Measurements from ENCODE around the gene USP48.
"Not testable (repeated sequence)": the region's sequence is repeated elsewhere in the genome, so short reads cannot be mapped to it uniquely, and the experiment has no call there.

USP48 gene

DNA sequence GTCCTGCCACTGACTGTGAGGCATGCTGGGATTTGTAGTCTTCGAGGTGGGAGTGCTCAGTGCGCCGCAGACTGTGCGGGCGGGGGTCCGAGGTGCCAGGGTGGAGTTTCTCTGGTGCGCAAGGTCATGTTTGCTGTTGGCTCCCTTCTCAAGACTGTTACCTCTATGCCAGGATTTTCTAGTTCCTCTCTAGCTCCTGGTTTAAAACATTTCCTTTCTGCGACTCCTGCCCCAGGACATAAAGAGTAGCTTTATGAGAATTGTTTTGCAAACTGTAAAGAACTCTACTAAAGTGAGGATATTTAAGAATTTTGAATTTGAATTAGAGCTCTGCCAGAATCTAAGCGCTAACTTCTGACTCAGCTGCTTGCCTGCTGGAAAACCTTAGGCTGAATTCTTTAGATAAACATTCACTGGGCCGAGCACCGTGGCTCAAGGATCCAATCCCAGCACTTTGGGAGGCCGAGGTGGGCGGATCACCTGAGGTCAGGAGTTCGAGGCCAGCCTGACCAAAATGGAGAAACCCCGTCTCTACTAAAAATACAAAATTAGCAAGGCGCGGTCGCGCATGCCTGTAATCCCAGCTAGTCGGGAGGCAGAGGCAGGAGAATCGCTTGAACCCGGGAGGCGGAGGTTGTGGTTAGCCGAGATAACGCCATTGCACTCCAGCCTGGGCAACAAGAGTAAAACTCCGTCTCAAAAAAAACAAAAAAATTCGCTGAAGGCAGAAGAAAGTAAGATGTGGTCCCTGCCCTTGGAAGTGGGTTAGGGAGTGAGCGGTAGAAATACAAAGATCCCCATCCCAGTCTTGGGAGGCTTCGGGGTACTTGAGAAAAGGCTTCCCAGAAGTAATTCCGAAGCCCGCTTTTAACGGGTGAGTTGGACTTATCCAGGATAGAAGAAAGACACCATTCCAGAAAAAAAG lies 992 bp upstream of the USP48 start:
- Histone ChIP-seq H3K9me3 (ENCODE audit: control insufficient read depth, insufficient read depth, low read length) (no peaks in the 10 kb centered on the region), H3K4me3 (ENCODE audit: low read depth, low read length) (peak overlapping the region; percentile 83), H3K27ac (ENCODE audit: low read depth, low read length) (peak overlapping the region; percentile 98), H3K4me1 (ENCODE audit: control insufficient read depth, insufficient read depth, low read length) (peaks cover 4% of the 10 kb centered on the region; the same call in 1 of the 2 replicates), H3K9ac (ENCODE audit: low read depth, low read length) (peak overlapping the region; percentile 97), H3K36me3 (ENCODE audit: control insufficient read depth, insufficient read depth, low read length) (no peaks in the 10 kb centered on the region), H3K27me3 (ENCODE audit: control insufficient read depth, insufficient read depth, low read length) (no peaks in the 10 kb centered on the region)

DNA sequence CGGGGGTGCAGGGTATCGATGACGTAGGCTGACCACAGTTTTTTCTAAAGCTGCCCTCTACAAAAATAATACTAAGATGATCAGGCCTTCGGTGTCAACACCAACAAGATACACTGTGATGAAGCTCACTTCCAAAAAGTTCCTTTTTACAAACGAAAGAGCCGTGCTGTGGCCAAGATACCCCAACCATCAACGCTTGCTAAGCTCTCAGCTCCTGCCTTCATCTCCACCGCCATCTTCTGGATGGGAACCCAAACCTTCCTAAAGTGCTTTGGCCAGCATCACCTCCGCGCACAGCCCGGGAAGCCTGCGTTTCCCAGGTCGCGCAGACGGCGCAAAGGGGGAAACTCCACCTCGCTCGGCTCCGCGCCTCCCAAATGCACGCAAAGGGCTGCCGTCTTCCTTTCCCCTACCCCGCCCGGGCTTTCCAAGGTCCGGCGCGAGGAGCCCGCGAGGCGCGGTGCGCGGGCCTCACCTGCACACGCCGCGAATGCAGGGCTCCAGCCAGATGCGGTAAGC lies 541 bp downstream of the USP48 start:
- Histone ChIP-seq H3K27ac (ENCODE audit: low read depth, low read length) (peak overlapping the region; percentile 98), H3K4me1 (ENCODE audit: control insufficient read depth, insufficient read depth, low read length) (peaks cover 4% of the 10 kb centered on the region; the same call in 1 of the 2 replicates), H3K4me3 (ENCODE audit: low read depth, low read length) (peak overlapping the region; percentile 83), H3K36me3 (ENCODE audit: control insufficient read depth, insufficient read depth, low read length) (no peaks in the 10 kb centered on the region), H3K9ac (ENCODE audit: low read depth, low read length) (peak overlapping the region; percentile 97), H3K9me3 (ENCODE audit: control insufficient read depth, insufficient read depth, low read length) (no peaks in the 10 kb centered on the region), H3K27me3 (ENCODE audit: control insufficient read depth, insufficient read depth, low read length) (no peaks in the 10 kb centered on the region)

DNA sequence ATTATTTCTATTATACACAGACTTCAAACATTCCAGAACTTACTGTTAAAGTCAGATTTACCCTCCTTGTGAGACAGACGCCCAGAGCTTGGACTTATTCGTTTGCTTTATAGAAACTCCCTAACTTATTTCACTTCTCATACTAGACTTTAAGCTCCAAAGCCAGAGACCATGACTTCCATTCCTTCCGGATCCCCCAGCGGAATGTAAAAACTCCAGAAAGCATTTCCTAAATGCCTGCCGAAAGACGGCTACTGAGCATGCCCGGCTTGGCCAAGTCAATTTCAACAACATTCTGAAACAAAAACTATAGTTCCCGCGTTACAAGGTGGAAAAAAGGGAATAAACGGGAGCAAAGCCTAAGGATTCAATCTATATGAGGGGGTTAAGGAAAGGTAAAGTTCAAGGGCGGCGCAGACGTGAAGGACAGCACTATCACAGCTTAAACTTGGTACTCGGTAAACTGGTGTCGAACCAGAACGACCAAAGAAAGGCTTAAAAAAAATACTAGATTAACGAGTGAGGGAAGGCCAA lies 1.1 kb downstream of the USP48 start:
- H3K27me3 ChIP-seq (ENCODE audit: control insufficient read depth, insufficient read depth, low read length): no peaks in the 10 kb centered on the region
- H3K4me1 ChIP-seq (ENCODE audit: control insufficient read depth, insufficient read depth, low read length): peaks cover 4% of the 10 kb centered on the region; the same call in 1 of the 2 replicates
- no peaks in the 10 kb centered on the region for H3K36me3 ChIP-seq (ENCODE audit: control insufficient read depth, insufficient read depth, low read length)
- no peaks in the 10 kb centered on the region for H3K9me3 ChIP-seq (ENCODE audit: control insufficient read depth, insufficient read depth, low read length)
- H3K9ac ChIP-seq (ENCODE audit: low read depth, low read length): peak overlapping the region; percentile 97
- H3K4me3 ChIP-seq (ENCODE audit: low read depth, low read length): peak overlapping the region; percentile 83
- H3K27ac ChIP-seq (ENCODE audit: low read depth, low read length): peak overlapping the region; percentile 98

DNA sequence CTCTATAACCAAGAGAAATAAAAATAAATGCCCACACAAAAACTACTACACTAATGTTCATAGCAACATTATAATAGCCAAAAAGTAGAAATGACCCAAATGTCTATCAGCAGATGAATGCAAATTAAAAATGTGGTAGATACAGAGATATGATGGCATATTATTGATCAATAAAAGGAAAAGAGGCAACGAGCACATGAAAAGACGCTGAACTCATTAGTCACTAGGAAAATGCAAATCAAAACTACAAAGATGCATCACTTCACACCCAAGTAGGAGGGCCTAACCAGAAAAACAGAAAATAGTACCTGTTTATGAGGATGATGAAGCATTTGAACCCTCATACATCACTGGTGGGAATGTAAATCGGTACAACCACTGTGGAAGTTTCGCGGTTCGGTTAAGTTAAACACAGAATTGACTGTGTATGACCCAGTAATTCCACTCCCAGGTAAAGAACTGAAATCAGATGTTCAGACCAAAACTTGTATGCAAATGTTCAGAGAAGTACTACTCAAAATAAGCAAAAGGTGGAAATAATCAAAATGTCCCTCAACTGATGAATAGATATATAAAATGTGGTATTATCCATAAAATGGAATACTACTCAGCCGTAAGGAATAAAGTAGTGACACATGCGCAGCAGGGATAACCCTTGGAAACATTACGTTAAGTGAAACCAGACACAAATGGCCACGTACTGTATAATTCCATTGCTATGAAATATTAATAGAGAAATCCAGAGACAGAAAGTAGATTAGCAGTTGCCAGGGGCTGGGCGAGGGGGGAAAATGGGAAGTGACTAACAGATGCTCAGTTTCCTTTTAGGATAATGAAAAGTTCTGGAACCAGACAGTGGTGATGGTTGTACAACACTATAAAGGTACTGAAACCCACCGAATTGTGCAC lies 3.1 kb downstream of the USP48 start:
- Histone ChIP-seq H3K27ac (ENCODE audit: low read depth, low read length) (no peak overlapping the region), H3K4me3 (ENCODE audit: low read depth, low read length) (no peak overlapping the region), H3K4me1 (ENCODE audit: control insufficient read depth, insufficient read depth, low read length) (peaks cover 4% of the 10 kb centered on the region; the same call in 1 of the 2 replicates), H3K9ac (ENCODE audit: low read depth, low read length) (no peak overlapping the region), H3K27me3 (ENCODE audit: control insufficient read depth, insufficient read depth, low read length) (no peaks in the 10 kb centered on the region), H3K9me3 (ENCODE audit: control insufficient read depth, insufficient read depth, low read length) (no peaks in the 10 kb centered on the region), H3K36me3 (ENCODE audit: control insufficient read depth, insufficient read depth, low read length) (no peaks in the 10 kb centered on the region)

DNA sequence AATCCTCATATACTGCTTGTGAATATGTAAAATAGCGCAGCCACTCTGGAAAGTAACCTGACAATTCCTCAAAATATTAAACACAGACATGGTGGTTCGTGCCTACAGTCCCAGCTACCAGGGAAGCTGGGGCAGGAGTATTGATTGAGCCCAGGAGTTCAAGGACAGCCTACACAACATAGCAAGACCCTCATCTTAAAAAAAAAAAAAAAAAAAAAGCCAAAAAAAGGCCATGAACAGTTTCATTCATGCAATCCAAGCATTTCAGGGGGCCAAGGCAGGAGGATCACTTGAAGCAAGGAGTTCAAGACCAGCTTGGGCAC lies 4.6 kb downstream of the USP48 start:
- no peak overlapping the region for H3K27ac ChIP-seq (ENCODE audit: low read depth, low read length)
- no peak overlapping the region for H3K4me3 ChIP-seq (ENCODE audit: low read depth, low read length)
- H3K36me3 ChIP-seq (ENCODE audit: control insufficient read depth, insufficient read depth, low read length): no peaks in the 10 kb centered on the region
- no peaks in the 10 kb centered on the region for H3K4me1 ChIP-seq (ENCODE audit: control insufficient read depth, insufficient read depth, low read length)
- no peaks in the 10 kb centered on the region for H3K27me3 ChIP-seq (ENCODE audit: control insufficient read depth, insufficient read depth, low read length)
- H3K9ac ChIP-seq (ENCODE audit: low read depth, low read length): no peak overlapping the region
- no peaks in the 10 kb centered on the region for H3K9me3 ChIP-seq (ENCODE audit: control insufficient read depth, insufficient read depth, low read length)

DNA sequence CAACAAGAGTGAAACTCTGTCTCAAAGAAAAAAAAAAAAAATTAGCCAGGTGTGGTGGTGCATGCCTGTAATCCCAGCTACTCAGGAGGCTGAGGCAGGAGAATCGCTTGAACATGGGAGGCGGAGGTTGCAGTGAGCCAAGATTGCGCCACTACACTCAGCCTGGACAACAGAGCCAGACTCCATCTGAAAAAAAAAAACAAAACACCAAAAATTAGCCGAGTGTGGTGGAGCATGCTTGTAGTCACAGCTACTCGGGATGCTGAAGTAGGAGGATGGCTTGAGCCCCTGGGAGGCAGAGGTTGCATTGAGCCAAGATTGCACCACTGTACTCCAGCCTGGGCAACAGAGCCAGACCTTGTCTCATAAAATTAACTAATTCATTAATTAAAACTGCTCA lies 6.0 kb downstream of the USP48 start:
- not testable (repeated sequence) for H3K4me3 ChIP-seq (ENCODE audit: low read depth, low read length); H3K4me1 ChIP-seq (ENCODE audit: control insufficient read depth, insufficient read depth, low read length); H3K9me3 ChIP-seq (ENCODE audit: control insufficient read depth, insufficient read depth, low read length); H3K36me3 ChIP-seq (ENCODE audit: control insufficient read depth, insufficient read depth, low read length); H3K27me3 ChIP-seq (ENCODE audit: control insufficient read depth, insufficient read depth, low read length); H3K27ac ChIP-seq (ENCODE audit: low read depth, low read length); H3K9ac ChIP-seq (ENCODE audit: low read depth, low read length)

DNA sequence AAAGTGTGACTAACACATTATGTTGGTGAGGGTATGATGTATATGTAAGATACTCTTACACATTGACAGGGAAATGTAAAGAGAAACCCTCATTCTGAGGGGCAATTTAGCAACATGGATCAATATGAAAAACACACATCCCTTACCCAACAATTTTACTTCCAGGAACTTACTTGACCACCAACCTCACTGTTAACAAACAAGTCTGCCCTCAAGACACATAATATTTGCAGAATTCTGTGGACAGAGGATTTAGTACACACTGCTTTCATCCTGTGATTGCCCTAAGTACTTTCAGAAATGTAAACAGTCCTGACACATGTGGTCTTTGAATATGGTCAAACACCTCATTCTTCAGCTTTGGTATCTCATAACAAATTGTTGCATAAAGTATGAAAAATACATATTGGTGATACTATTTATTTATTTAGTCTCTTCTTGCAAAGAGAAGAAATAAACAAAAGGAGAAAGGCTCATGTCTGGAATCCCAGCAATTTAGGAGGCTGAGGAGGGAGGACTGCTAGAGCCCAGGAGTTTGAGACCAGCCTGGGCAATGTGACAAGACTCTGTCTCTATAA lies 6.9 kb downstream of the USP48 start:
- H3K27me3 ChIP-seq (ENCODE audit: control insufficient read depth, insufficient read depth, low read length): no peaks in the 10 kb centered on the region
- no peaks in the 10 kb centered on the region for H3K36me3 ChIP-seq (ENCODE audit: control insufficient read depth, insufficient read depth, low read length)
- H3K9ac ChIP-seq (ENCODE audit: low read depth, low read length): no peak overlapping the region
- H3K9me3 ChIP-seq (ENCODE audit: control insufficient read depth, insufficient read depth, low read length): no peaks in the 10 kb centered on the region
- no peak overlapping the region for H3K4me3 ChIP-seq (ENCODE audit: low read depth, low read length)
- H3K4me1 ChIP-seq (ENCODE audit: control insufficient read depth, insufficient read depth, low read length): no peaks in the 10 kb centered on the region
- H3K27ac ChIP-seq (ENCODE audit: low read depth, low read length): no peak overlapping the region

DNA sequence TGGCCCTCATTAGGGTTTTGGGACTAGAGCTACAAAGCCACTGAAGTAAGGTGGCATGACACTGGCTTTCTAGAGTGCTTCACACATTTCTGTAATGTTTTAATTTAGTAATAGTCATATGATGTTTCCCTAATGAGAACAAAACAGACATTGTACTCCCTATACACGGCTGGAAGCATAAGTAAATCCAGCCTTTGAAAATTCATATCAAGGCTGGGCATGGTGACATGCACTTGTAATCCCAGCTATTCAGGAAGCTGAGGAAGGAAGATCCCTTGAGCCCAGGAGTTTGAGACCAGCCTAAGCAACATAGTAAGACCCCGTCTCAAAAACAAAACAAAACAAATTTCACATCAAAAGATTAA lies 7.4 kb downstream of the USP48 start:
- Histone ChIP-seq H3K4me3 (ENCODE audit: low read depth, low read length) (no peak overlapping the region), H3K27me3 (ENCODE audit: control insufficient read depth, insufficient read depth, low read length) (no peaks in the 10 kb centered on the region), H3K9ac (ENCODE audit: low read depth, low read length) (no peak overlapping the region), H3K9me3 (ENCODE audit: control insufficient read depth, insufficient read depth, low read length) (no peaks in the 10 kb centered on the region), H3K36me3 (ENCODE audit: control insufficient read depth, insufficient read depth, low read length) (no peaks in the 10 kb centered on the region), H3K4me1 (ENCODE audit: control insufficient read depth, insufficient read depth, low read length) (no peaks in the 10 kb centered on the region), H3K27ac (ENCODE audit: low read depth, low read length) (no peak overlapping the region)

DNA sequence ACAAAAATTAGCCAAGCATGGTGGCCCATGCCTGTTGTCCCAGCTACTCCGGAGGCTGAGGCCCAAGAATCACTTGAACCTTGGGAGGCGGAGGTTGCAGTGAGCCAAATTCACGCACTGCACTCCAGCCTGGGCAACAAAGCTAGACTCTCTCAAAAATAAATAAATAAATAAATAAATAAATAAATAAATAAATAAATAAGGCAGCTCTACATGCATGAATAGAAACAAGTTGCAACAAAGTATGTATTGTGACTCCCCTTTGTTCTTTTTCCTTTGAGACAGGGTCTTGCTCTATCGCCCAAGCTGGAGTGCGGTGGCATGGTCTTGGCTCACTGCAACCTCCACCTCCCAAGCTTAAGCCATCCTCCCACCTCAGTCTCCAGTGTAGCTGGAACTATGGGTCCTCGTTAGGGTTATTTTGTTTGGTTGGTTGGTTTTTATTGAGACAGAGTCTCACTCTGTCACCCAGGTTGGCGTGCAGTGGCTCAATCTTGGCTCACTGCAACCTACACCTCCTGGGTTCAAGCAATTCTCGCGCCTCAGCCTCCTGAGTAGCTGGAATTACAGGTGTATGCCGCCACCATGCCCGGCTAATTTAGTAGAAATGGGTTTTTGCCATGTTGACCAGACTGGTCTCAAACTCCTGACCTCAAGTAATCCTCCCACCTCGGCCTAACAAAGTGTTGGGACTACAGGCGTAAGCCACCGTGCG lies 8.0 kb downstream of the USP48 start:
- Histone ChIP-seq H3K27ac (ENCODE audit: low read depth, low read length) (no peak overlapping the region), H3K9me3 (ENCODE audit: control insufficient read depth, insufficient read depth, low read length) (no peaks in the 10 kb centered on the region), H3K27me3 (ENCODE audit: control insufficient read depth, insufficient read depth, low read length) (no peaks in the 10 kb centered on the region), H3K4me1 (ENCODE audit: control insufficient read depth, insufficient read depth, low read length) (no peaks in the 10 kb centered on the region), H3K9ac (ENCODE audit: low read depth, low read length) (no peak overlapping the region), H3K36me3 (ENCODE audit: control insufficient read depth, insufficient read depth, low read length) (no peaks in the 10 kb centered on the region), H3K4me3 (ENCODE audit: low read depth, low read length) (no peak overlapping the region)

DNA sequence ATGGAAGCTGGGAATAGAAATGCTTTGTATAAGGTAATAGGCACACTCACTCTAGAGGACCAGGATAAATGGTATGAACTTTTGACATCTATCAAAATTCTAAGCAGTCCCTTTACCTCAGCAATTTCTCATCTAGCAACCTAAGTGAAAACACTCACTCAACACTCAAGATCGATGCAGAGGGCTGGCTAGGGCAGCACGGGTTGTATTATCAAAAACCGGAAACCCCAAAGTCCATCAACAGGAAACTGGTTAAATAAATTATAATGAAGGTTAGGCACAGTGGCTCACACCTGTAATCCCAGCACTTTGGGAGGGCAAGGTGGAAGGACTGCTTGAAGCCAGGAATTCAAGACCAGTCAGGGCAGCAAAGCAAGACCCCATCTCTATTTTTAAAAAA lies 9.4 kb downstream of the USP48 start:
- H3K9me3 ChIP-seq (ENCODE audit: control insufficient read depth, insufficient read depth, low read length): no peaks in the 10 kb centered on the region
- H3K4me1 ChIP-seq (ENCODE audit: control insufficient read depth, insufficient read depth, low read length): no peaks in the 10 kb centered on the region
- no peaks in the 10 kb centered on the region for H3K27me3 ChIP-seq (ENCODE audit: control insufficient read depth, insufficient read depth, low read length)
- no peak overlapping the region for H3K9ac ChIP-seq (ENCODE audit: low read depth, low read length)
- H3K36me3 ChIP-seq (ENCODE audit: control insufficient read depth, insufficient read depth, low read length): 0 out of 2 replicates have a peak, but pooled peaks cover 4% of the 10 kb centered on the region
- H3K4me3 ChIP-seq (ENCODE audit: low read depth, low read length): no peak overlapping the region
- H3K27ac ChIP-seq (ENCODE audit: low read depth, low read length): no peak overlapping the region

Data from HUES48 (cell line).